ENCODE results near the gene PLEKHN1.

The PLEKHN1 gene

GRCh38 chr1:938711-939489 lies 27.4 kb upstream of the PLEKHN1 start:
- TF ChIP-seq CTCF (IDR thresholded peaks at IDR 0.05; ENCODE audit: control extremely low read depth, extremely low read depth, low read depth, missing control alignments) = no peak
- POLR2A ChIA-PET = no interaction called here
- CTCF ChIA-PET = interaction anchor here (0.9 to 5.6 kb wide), 7 partner anchors 8 to 69 kb away, joined by 4 to 34 read pairs (median 5); no protein-coding TSS in a partner anchor
- DNase-seq (ENCODE audit: extremely low spot score) = no peak

GRCh38 chr1:939511-940106 lies 26.7 kb upstream of the PLEKHN1 start:
- no peak for DNase-seq (ENCODE audit: extremely low spot score)
- ChIA-PET CTCF (interaction anchor here (1.8 to 5.6 kb wide), 2 partner anchors 9 to 35 kb away, joined by 4 to 34 read pairs; no protein-coding TSS in a partner anchor), POLR2A (no interaction called here)
- TF ChIP-seq CTCF (IDR thresholded peaks at IDR 0.05; ENCODE audit: control extremely low read depth, extremely low read depth, low read depth, missing control alignments) = no peak

GRCh38 chr1:940107-941014 lies 25.9 kb upstream of the PLEKHN1 start:
- DNase-seq (ENCODE audit: extremely low spot score) = peak; percentile 68
- POLR2A ChIA-PET = no interaction called here

GRCh38 chr1:941015-941587 lies 25.2 kb upstream of the PLEKHN1 start:
- TF ChIP-seq CTCF (IDR thresholded peaks at IDR 0.05; ENCODE audit: control extremely low read depth, extremely low read depth, low read depth, missing control alignments) = no peak
- POLR2A ChIA-PET = no interaction called here
- DNase-seq (ENCODE audit: extremely low spot score) = no peak
- CTCF ChIA-PET = interaction anchor here (1.0 to 5.6 kb wide), 3 partner anchors 26 to 43 kb away, joined by 3 to 34 read pairs (median 3); no protein-coding TSS in a partner anchor

More at GRCh38 chr1:940107-941014, 25.9 kb upstream of the PLEKHN1 start:
- no peak for TF ChIP-seq CTCF (IDR thresholded peaks at IDR 0.05; ENCODE audit: control extremely low read depth, extremely low read depth, low read depth, missing control alignments)
- CTCF ChIA-PET = interaction anchor here (1.0 to 5.6 kb wide), 4 partner anchors 10 to 43 kb away, joined by 3 to 34 read pairs (median 4); no protein-coding TSS in a partner anchor

GRCh38 chr1:941588-942383 lies 24.5 kb upstream of the PLEKHN1 start:
- DNase-seq (ENCODE audit: extremely low spot score) = peak; percentile 61
- ChIA-PET CTCF (interaction anchor here (1.6 to 5.6 kb wide), 2 partner anchors 36 to 37 kb away, joined by 4 to 34 read pairs; no protein-coding TSS in a partner anchor), POLR2A (no interaction called here)
- no peak for TF ChIP-seq CTCF (IDR thresholded peaks at IDR 0.05; ENCODE audit: control extremely low read depth, extremely low read depth, low read depth, missing control alignments)

Measured in GM10248 (cell line).